ENCODE data around the gene GPR137B.

DNA sequence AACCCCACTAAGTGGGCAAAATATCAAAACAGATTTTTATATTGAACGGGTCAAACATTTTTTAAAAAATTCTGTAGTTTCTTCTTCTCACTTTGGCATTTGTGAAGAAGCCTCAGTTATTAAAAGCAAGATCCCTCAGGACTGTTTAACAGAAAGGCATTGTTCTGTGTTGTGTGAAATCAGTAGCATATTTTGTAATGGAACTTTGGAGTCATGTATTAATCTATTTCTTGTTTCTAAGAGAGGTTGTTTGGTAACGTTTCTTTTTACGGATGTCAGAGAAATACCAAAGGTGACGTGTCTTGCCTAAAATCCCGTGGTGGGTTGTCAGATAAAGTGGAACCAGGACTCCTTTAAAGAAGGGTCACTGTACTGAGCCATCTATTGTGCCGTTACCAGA, 23.7 kb downstream of the GPR137B start:
- TF ChIP-seq GABPA (tag; conservative IDR thresholded peaks at IDR 0.05; ENCODE audit: low read depth) = no peak
- no peak for TF ChIP-seq MEF2A (IDR thresholded peaks at IDR 0.05; ENCODE audit: control insufficient read depth, low read depth, low read length)

Measured in K562 (cell line).